HG03097 (cell line): ENCODE measurements around the gene SAE1.

Experiments
- ATAC-seq: cut with Tn5 transposase; IDR thresholded peaks from one replicate; pipeline ENCODE4 v1.9.1; 2021; ENCODE audit not compliant: unreplicated experiment, low FRiP score

Gene SAE1

DNA sequence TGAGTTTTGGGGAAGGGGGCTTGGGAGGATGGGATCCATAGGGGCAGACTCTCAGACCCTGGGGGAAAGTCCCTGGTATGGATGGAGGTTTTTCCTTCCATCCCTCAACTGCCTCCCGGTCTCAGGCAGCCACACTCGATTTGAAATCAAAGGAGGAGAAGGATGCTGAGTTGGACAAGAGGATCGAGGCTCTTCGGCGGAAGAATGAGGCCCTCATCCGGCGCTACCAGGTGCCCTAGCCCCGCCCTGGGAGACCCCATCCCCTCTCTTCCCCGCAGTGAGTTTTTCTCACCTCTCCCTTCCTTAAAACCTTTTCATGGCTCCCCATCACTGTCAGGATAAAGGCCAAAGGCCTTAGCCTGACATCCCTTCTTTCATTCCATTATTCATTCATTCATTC lies 127.8 kb downstream of the SAE1 start:
- ATAC-seq = no peak

DNA sequence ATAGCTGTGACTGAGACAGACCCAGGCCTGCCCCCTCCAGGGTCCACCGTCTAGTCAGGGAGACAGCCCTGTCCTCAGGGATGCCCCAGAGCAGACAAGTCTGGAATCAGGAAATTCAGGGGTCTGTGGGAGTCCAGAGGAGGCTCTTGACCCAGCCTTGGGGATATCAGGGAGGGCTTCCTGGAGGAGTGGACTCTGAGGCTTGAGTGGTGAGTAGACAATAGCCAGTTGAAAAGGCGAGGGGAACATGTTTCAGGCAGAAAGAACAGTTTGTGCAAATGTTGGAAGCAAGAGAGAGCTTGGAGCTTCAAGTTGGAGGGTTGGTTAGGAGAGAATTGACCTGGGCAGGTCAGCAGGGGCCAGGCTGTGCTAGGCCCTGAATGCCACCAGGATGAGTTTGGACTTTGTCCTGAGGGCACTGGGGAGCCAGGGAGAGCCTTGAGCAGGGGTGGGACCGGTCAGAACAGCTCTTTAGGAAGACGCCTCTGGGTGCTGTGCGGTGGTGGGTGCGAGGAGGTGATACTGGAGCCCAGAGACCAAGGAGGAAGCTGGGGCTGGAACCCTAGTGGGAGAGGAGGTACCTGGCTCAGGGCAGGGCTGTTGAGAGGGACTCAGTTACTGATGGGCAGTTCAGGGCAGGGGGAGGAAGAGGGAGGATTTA lies 128.4 kb downstream of the SAE1 start:
- ATAC-seq = no peak
